HEK293 (cell line): ENCODE data around the gene RBM17.
A peak's percentile ranks its signal among the peaks of the same experiment; 100 is the strongest.
"Not testable (repeated sequence)": the region's sequence is repeated elsewhere in the genome, so short reads cannot be mapped to it uniquely, and the experiment has no call there.

Source experiments
- CTCF ChIA-PET: fragments of 350-600 bp; formaldehyde crosslinking; extraction: SDS; loops from one replicate; lab custom pipeline; 2021; ENCODE audit warnings: antibody characterized with exemption; lab: Yijun Ruan, JAX
- POLR2A ChIA-PET: fragments of 300-600 bp; formaldehyde crosslinking; extraction: SDS; loops from one replicate; lab custom pipeline; 2020; ENCODE audit warnings: antibody characterized with exemption, inconsistent platforms; lab: Yijun Ruan, JAX
- H3K27ac ChIP-seq: fragments of 200-500 bp; sonication (Bioruptor generic); 2 replicates; pipeline ENCODE4 v1.5.1; 2014; ENCODE audit warnings: low read depth, low read length, control low read depth, inconsistent platforms; ENCODE audit errors: extremely low read depth
- H3K36me3 ChIP-seq, 2 experiments: fragments of 200-500 bp in 1 of 2; sonication (Bioruptor generic) in 1 of 2; 1 replicate in 1 of 2; 2 replicates in 1 of 2; pipeline ENCODE4 v1.5.1; 2014 to 2017; ENCODE audit warnings: inconsistent platforms in 2 of 2, low read length in 2 of 2; ENCODE audit not compliant: control insufficient read depth in 2 of 2, insufficient read depth in 1 of 2
- H3K4me1 ChIP-seq: fragments of 200-500 bp; sonication (Bioruptor generic); 2 replicates; pipeline ENCODE4 v1.5.1; 2014; ENCODE audit warnings: mild to moderate bottlenecking, low read length, inconsistent platforms; ENCODE audit not compliant: control insufficient read depth, insufficient read depth
- H3K4me3 ChIP-seq: 2 replicates; pipeline ENCODE4 v1.5.1; 2011; ENCODE audit warnings: low read depth, mild to moderate bottlenecking, control low read depth, low read length, moderate library complexity
- H3K9me3 ChIP-seq: fragments of 200-500 bp; sonication (Bioruptor generic); 2 replicates; pipeline ENCODE4 v1.5.1; 2014; ENCODE audit warnings: low read depth, low read length, inconsistent platforms; ENCODE audit not compliant: control insufficient read depth, insufficient read depth
- GLI4 ChIP-seq: fragments of 450-650 bp; formaldehyde crosslinking; IDR thresholded peaks from 2 replicates; pipeline ENCODE4 v1.5.1; 2016; ENCODE audit warnings: missing biosample characterization, missing genetic modification characterization
- HOXA7 ChIP-seq: sonication (generic); formaldehyde crosslinking; IDR thresholded peaks from 2 replicates; pipeline ENCODE4 v1.8.1; 2022; ENCODE audit warnings: missing genetic modification reagents, borderline replicate concordance
- RBAK ChIP-seq: fragments of 450-650 bp; formaldehyde crosslinking; IDR thresholded peaks from 2 replicates; pipeline ENCODE4 v1.5.1; 2016; ENCODE audit warnings: missing biosample characterization, missing genetic modification characterization
- SALL2 ChIP-seq: fragments of 450-650 bp; formaldehyde crosslinking; IDR thresholded peaks from 2 replicates; pipeline ENCODE4 v1.5.0; 2017; ENCODE audit warnings: missing biosample characterization, mild to moderate bottlenecking, missing genetic modification characterization, borderline replicate concordance
- SCRT2 ChIP-seq: fragments of 450-650 bp; formaldehyde crosslinking; IDR thresholded peaks from 2 replicates; pipeline ENCODE4 v1.5.1; 2016; ENCODE audit warnings: missing biosample characterization, missing genetic modification characterization
- TCF7L2 ChIP-seq: IDR thresholded peaks from 2 replicates; pipeline ENCODE4 v1.6.1; 2011; ENCODE audit warnings: low read depth, mild to moderate bottlenecking, inconsistent platforms, low read length, moderate library complexity, borderline replicate concordance
- ZBTB1 ChIP-seq: fragments of 450-650 bp; formaldehyde crosslinking; IDR thresholded peaks from 2 replicates; pipeline ENCODE4 v1.5.1; 2016; ENCODE audit warnings: missing biosample characterization, missing genetic modification characterization
- ZBTB7A ChIP-seq: fragments of 450-650 bp; formaldehyde crosslinking; IDR thresholded peaks from 2 replicates; pipeline ENCODE4 v1.5.1; 2016; ENCODE audit warnings: low read depth, missing biosample characterization, missing genetic modification characterization
- ZNF140 ChIP-seq: fragments of 450-650 bp; formaldehyde crosslinking; IDR thresholded peaks from 2 replicates; pipeline ENCODE4 v1.5.1; 2016; ENCODE audit warnings: missing biosample characterization, missing genetic modification characterization
- ZNF146 ChIP-seq: fragments of 450-650 bp; formaldehyde crosslinking; IDR thresholded peaks from 2 replicates; pipeline ENCODE4 v1.5.1; 2016; ENCODE audit warnings: missing biosample characterization, missing genetic modification characterization
- ZNF155 ChIP-seq: fragments of 450-650 bp; formaldehyde crosslinking; IDR thresholded peaks from 2 replicates; pipeline ENCODE4 v1.5.1; 2016; ENCODE audit warnings: missing biosample characterization, missing genetic modification characterization
- ZNF174 ChIP-seq: fragments of 450-650 bp; formaldehyde crosslinking; IDR thresholded peaks from 2 replicates; pipeline ENCODE4 v1.5.0; 2017; ENCODE audit warnings: missing biosample characterization, mild to moderate bottlenecking, missing genetic modification characterization
- ZNF23 ChIP-seq: fragments of 450-650 bp; formaldehyde crosslinking; IDR thresholded peaks from 2 replicates; pipeline ENCODE4 v1.5.1; 2016; ENCODE audit warnings: missing biosample characterization, missing genetic modification characterization, borderline replicate concordance
- ZNF24 ChIP-seq: fragments of 450-650 bp; formaldehyde crosslinking; IDR thresholded peaks from 2 replicates; pipeline ENCODE4 v1.5.1; 2016; ENCODE audit warnings: missing biosample characterization, missing genetic modification characterization
- ZNF37A ChIP-seq: fragments of 450-650 bp; IDR thresholded peaks from 2 replicates; pipeline ENCODE4 v1.5.1; 2018; ENCODE audit warnings: missing biosample characterization, missing genetic modification characterization
- ZNF501 ChIP-seq: fragments of 450-650 bp; formaldehyde crosslinking; IDR thresholded peaks from 2 replicates; pipeline ENCODE4 v1.5.1; 2016; ENCODE audit warnings: missing biosample characterization, missing genetic modification characterization
- ZNF510 ChIP-seq: fragments of 450-650 bp; formaldehyde crosslinking; IDR thresholded peaks from 2 replicates; pipeline ENCODE4 v1.5.1; 2018; ENCODE audit warnings: mild to moderate bottlenecking, missing genetic modification characterization, missing biosample characterization; ENCODE audit not compliant: insufficient replicate concordance
- ZNF544 ChIP-seq: fragments of 450-650 bp; formaldehyde crosslinking; IDR thresholded peaks from 2 replicates; pipeline ENCODE4 v1.5.0; 2017; ENCODE audit warnings: missing biosample characterization, missing genetic modification characterization
- ZNF658 ChIP-seq: fragments of 450-650 bp; formaldehyde crosslinking; IDR thresholded peaks from 2 replicates; pipeline ENCODE4; 2016; ENCODE audit warnings: missing biosample characterization, missing genetic modification characterization
- TF ChIP-seq, protein P1 (sequence below): fragments of 450-650 bp; formaldehyde crosslinking; conservative IDR thresholded peaks from 2 replicates; pipeline ENCODE4 v1.5.1; 2016; ENCODE audit warnings: low read depth, missing biosample characterization, missing genetic modification characterization
- TF ChIP-seq, protein P2 (sequence below): fragments of 450-650 bp; formaldehyde crosslinking; IDR thresholded peaks from 2 replicates; pipeline ENCODE4 v1.5.1; 2016; ENCODE audit warnings: missing biosample characterization, missing genetic modification characterization, low read depth
- TF ChIP-seq, protein P3 (sequence below): fragments of 450-650 bp; formaldehyde crosslinking; IDR thresholded peaks from 2 replicates; pipeline ENCODE4 v1.5.1; 2016; ENCODE audit warnings: missing biosample characterization, missing genetic modification characterization
- TF ChIP-seq, protein P4 (sequence below): fragments of 450-650 bp; formaldehyde crosslinking; IDR thresholded peaks from 2 replicates; pipeline ENCODE4 v1.5.1; 2016; ENCODE audit warnings: missing biosample characterization, missing genetic modification characterization

RBM17 gene

DNA sequence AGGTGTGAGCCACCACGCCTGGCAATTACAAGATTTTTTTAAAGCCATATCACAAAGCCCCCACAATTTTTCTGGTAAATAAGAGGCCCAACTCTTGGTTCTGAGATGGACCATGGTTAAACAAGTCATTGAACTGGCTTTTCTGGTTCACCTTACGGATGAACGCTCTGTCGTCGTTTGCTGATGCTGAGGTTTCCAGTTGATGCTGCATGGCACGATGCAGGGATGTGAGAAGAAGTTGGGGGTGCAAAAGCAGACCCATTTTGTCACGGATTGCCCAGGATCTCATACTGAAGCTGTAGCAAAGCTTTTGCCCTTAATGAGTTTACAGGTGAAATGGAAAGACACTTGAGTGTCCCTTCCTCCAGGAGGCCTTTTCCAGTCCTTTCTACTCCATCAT is 24.7 kb upstream of the RBM17 start:
- POLR2A ChIA-PET, result no interaction called here
- H3K4me3 ChIP-seq, result no peak overlapping the region
- CTCF ChIA-PET, result no interaction called here
- TF ChIP-seq, protein P1, sequence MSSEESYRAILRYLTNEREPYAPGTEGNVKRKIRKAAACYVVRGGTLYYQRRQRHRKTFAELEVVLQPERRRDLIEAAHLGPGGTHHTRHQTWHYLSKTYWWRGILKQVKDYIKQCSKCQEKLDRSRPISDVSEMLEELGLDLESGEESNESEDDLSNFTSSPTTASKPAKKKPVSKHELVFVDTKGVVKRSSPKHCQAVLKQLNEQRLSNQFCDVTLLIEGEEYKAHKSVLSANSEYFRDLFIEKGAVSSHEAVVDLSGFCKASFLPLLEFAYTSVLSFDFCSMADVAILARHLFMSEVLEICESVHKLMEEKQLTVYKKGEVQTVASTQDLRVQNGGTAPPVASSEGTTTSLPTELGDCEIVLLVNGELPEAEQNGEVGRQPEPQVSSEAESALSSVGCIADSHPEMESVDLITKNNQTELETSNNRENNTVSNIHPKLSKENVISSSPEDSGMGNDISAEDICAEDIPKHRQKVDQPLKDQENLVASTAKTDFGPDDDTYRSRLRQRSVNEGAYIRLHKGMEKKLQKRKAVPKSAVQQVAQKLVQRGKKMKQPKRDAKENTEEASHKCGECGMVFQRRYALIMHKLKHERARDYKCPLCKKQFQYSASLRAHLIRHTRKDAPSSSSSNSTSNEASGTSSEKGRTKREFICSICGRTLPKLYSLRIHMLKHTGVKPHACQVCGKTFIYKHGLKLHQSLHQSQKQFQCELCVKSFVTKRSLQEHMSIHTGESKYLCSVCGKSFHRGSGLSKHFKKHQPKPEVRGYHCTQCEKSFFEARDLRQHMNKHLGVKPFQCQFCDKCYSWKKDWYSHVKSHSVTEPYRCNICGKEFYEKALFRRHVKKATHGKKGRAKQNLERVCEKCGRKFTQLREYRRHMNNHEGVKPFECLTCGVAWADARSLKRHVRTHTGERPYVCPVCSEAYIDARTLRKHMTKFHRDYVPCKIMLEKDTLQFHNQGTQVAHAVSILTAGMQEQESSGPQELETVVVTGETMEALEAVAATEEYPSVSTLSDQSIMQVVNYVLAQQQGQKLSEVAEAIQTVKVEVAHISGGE, result no peak
- TF ChIP-seq GLI4 (tag by site-specific recombination) (no peak), SALL2 (tag by site-specific recombination) (no peak), ZNF510 (no peak), ZNF140 (tag by site-specific recombination) (no peak), ZNF155 (tag by site-specific recombination) (no peak)
- TF ChIP-seq, protein P2, sequence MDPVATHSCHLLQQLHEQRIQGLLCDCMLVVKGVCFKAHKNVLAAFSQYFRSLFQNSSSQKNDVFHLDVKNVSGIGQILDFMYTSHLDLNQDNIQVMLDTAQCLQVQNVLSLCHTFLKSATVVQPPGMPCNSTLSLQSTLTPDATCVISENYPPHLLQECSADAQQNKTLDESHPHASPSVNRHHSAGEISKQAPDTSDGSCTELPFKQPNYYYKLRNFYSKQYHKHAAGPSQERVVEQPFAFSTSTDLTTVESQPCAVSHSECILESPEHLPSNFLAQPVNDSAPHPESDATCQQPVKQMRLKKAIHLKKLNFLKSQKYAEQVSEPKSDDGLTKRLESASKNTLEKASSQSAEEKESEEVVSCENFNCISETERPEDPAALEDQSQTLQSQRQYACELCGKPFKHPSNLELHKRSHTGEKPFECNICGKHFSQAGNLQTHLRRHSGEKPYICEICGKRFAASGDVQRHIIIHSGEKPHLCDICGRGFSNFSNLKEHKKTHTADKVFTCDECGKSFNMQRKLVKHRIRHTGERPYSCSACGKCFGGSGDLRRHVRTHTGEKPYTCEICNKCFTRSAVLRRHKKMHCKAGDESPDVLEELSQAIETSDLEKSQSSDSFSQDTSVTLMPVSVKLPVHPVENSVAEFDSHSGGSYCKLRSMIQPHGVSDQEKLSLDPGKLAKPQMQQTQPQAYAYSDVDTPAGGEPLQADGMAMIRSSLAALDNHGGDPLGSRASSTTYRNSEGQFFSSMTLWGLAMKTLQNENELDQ (tag by site-specific recombination), result no peak
- no peaks in the 10 kb centered on the region for H3K36me3 ChIP-seq
- no peaks in the 10 kb centered on the region for H3K9me3 ChIP-seq
- no peaks in the 10 kb centered on the region for H3K4me1 ChIP-seq
- no peak overlapping the region for H3K27ac ChIP-seq

DNA sequence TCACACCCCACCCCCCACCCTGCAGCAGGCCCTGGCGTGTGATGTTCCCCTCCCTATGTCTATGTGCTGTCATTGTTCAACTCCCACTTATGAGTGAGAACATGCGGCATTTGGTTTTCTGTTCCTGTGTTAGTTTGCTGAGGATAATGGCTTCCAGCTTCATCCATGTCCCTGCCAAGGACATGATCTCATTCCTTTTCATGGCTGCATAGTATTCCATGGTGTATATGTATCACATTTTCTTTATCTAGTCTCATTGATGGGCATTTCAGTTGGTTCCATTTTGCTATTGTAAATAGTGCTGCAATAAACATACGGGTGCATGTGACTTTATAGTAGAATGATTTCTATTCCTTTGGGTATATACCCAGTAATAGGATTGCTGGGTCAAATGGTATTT is 24.1 kb upstream of the RBM17 start:
- peak; percentile 99 for TF ChIP-seq ZNF146 (tag by site-specific recombination)
- POLR2A ChIA-PET, CTCF ChIA-PET, H3K9me3 ChIP-seq, H3K4me3 ChIP-seq, H3K4me1 ChIP-seq, H3K27ac ChIP-seq, H3K36me3 ChIP-seq: not testable (repeated sequence)

DNA sequence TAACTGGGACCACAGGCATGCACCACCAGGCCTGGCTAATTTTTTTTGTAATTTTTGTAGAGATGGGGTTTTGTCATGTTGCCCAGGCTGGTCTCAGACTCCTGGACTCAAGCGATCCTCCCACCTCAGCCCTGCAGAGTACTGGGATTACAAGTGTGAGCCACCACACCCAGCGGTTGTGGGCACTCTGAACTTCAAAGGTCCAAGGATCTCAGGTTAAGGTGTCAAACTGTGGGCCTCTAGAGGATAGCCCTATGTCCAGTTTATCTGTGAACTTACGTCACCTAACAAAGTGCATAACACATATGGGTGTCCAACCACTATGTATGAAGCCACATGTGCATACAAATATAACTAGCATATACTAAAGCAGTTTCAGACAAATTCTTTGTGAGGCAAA is 23.4 kb upstream of the RBM17 start:
- Histone ChIP-seq H3K9me3 (no peaks in the 10 kb centered on the region), H3K4me3 (no peak overlapping the region), H3K36me3 (no peaks in the 10 kb centered on the region), H3K27ac (no peak overlapping the region), H3K4me1 (no peaks in the 10 kb centered on the region)
- POLR2A ChIA-PET, result no interaction called here
- CTCF ChIA-PET, result interaction anchor here (1.0 kb wide), 1 partner anchor 14 kb away, joined by 3 read pairs; no protein-coding TSS in a partner anchor
- TF ChIP-seq SCRT2 (no peak), ZNF501 (tag by site-specific recombination) (no peak), ZBTB7A (tag by site-specific recombination) (no peak), TCF7L2 (no peak), ZNF544 (tag by site-specific recombination) (no peak), RBAK (tag by site-specific recombination) (no peak), ZBTB1 (tag by site-specific recombination) (no peak), ZNF24 (no peak), ZNF37A (no peak), ZNF174 (tag by site-specific recombination) (no peak), ZNF658 (tag by site-specific recombination) (no peak), HOXA7 (CRISPR knock-in tag) (no peak), ZNF23 (tag by site-specific recombination) (no peak)
- TF ChIP-seq, protein P3, sequence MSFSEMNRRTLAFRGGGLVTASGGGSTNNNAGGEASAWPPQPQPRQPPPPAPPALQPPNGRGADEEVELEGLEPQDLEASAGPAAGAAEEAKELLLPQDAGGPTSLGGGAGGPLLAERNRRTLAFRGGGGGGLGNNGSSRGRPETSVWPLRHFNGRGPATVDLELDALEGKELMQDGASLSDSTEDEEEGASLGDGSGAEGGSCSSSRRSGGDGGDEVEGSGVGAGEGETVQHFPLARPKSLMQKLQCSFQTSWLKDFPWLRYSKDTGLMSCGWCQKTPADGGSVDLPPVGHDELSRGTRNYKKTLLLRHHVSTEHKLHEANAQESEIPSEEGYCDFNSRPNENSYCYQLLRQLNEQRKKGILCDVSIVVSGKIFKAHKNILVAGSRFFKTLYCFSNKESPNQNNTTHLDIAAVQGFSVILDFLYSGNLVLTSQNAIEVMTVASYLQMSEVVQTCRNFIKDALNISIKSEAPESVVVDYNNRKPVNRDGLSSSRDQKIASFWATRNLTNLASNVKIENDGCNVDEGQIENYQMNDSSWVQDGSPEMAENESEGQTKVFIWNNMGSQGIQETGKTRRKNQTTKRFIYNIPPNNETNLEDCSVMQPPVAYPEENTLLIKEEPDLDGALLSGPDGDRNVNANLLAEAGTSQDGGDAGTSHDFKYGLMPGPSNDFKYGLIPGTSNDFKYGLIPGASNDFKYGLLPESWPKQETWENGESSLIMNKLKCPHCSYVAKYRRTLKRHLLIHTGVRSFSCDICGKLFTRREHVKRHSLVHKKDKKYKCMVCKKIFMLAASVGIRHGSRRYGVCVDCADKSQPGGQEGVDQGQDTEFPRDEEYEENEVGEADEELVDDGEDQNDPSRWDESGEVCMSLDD (tag by site-specific recombination), result no peak
- TF ChIP-seq, protein P4, sequence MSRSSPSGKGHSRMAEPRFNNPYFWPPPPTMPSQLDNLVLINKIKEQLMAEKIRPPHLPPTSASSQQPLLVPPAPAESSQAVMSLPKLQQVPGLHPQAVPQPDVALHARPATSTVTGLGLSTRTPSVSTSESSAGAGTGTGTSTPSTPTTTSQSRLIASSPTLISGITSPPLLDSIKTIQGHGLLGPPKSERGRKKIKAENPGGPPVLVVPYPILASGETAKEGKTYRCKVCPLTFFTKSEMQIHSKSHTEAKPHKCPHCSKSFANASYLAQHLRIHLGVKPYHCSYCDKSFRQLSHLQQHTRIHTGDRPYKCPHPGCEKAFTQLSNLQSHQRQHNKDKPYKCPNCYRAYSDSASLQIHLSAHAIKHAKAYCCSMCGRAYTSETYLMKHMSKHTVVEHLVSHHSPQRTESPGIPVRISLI (tag by site-specific recombination), result no peak
